ENCODE data around the gene ABHD17A. TPM values are rescaled to one million over a fixed set of nuclear protein-coding genes. Genes with fewer than 3 reads are reported as not detected.

Gene ABHD17A
- polyA plus RNA-seq, 1 of the 3 experiments (the other 2 are of a cell fraction), result 61.1 TPM

DNA sequence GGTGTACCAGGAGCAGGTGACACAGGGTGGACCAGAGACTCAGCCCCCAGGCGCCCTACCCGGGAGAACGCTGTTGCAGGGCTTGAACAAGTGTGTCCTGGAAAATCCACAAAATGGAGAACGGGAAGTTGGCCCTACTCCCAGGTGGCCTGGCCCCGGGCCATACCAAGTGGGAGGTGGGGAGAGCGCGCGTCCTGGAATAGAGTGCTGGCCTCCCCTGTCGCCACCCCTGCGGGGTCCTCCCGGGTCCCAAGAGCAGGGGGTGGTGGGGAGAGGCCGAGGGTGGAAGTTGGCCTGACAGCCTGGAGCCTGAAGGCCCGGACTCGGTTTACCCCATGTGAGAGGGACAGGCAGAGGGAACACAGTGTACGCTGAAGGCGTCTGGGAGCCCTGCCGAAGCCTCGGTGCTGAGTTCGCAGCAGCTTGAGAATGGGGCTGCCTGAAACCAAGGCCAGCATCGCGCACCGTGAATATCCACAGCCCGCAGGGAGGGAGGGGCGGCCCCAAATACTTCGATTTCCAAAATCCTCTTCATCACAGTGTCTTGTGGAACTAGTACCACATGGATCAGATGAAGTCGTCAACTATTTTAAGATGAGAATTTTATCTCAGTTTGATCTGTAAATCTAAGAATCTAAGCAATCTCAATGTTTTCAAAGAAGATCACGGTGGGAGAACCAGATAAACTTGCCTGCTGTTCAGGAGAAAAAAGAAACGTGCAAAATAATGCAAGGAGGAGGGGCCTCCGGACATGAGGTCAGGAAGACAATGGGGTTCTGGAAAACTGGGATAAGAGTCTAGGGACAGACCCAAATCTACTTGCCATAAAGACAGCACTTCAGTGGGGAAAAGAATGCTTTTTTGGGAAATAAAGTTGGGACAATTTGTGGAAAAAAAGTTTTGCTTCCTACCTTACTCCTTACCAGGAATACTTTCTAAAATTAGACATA is 11.5 kb downstream of the ABHD17A start (continued):
- TF ChIP-seq POLR2AphosphoS5 (IDR thresholded peaks at IDR 0.05; ENCODE audit: low read depth, low read length), result no peak

DNA sequence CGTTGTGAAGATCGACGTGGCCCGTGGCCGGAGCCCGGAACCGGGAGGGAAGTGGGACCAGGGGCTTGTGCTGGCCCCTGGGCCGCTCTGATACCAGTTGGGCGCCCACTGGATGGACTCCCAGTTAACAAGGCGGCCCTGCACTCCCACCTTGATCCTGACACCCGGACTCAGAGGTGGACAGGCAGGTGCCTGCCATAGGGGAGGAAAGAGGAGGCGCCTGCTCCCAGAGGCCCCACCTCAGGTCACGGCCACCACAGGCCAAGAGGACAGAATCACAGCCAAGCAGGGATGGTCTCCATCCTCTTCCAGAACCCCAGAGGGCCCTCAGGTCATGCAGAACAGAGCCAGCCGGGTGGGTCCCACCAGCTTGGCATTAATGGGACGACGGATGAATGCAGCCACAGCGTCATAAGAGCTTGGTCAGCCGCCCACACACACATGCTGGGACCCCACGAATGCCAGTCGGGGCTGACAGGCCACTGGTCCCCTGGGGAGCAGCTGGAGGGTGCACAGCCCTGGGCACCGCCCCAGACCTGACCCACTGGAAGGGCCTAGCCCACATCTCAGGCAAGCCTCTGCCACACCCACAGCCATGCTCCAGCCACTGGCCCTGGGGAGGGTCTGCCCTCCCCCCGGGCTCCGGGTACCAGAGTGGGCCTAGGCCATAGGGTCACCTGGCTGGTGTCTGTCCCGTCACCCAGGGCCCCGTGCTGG is 12.3 kb downstream of the ABHD17A start:
- Histone ChIP-seq H3K4me3 (ENCODE audit: low read depth in 2 of 2, low read length in 1 of 2) (peak overlapping the region; percentile 83 to 91; a peak in 3 of 4 replicates), H3K9ac (peak overlapping the region; percentile 80; the same call in 1 of the 2 replicates), H2AFZ (ENCODE audit: low read depth) (no peak overlapping the region), H4K20me1 (ENCODE audit: insufficient read depth) (peaks cover 12% of the 10 kb centered on the region), H3K79me2 (ENCODE audit: insufficient read depth) (peaks cover 74% of the 10 kb centered on the region), H3K36me3 (replicated peaks in 1 of 2; ENCODE audit: control insufficient read depth in 1 of 2, insufficient read depth in 2 of 2, low read length in 1 of 2) (peaks cover 3 to 9% of the 10 kb centered on the region in 2 experiments), H3K27ac (ENCODE audit: low read depth in 2 of 2, low read length in 1 of 2) (peak overlapping the region in 1 of 2 experiments; percentile 87; a peak in 2 of 4 replicates), H3K4me1 (ENCODE audit: control insufficient read depth in 1 of 2, insufficient read depth in 2 of 2, low read depth in 1 of 2, low read length in 1 of 2) (peaks cover 16 to 26% of the 10 kb centered on the region in 2 experiments), H3K9me2 (no peaks in the 10 kb centered on the region), H3K9me3 (no peaks in the 10 kb centered on the region), H3K27me3 (ENCODE audit: insufficient read depth) (no peaks in the 10 kb centered on the region), H3K4me2 (peak overlapping the region; percentile 84), H3F3A (replicated peaks; ENCODE audit: insufficient read depth) (peaks cover 25% of the 10 kb centered on the region)
- WGBS (ENCODE audit: low lambda C conversion rate), result 100% methylated on average over 7 of the region's 25 CpGs
- ChIA-PET CTCF (interaction anchor here (0.9 to 1.1 kb wide), 2 partner anchors 35 to 196 kb away, joined by 3 read pairs; no protein-coding TSS in a partner anchor), POLR2A (no interaction called here)
- DNase-seq, result no peak
- TF ChIP-seq PBX3 (IDR thresholded peaks at IDR 0.05) (no peak), MXI1 (IDR thresholded peaks at IDR 0.05; ENCODE audit: low read depth, low read length) (no peak), FOXJ3 (CRISPR knock-in tag; IDR thresholded peaks at IDR 0.05) (no peak), FOSL2 (IDR thresholded peaks at IDR 0.05; ENCODE audit: borderline replicate concordance, low read depth) (no peak), SMC3 (IDR thresholded peaks at IDR 0.05; ENCODE audit: low read depth, low read length) (no peak), REST (IDR thresholded peaks at IDR 0.05; ENCODE audit: low read depth, low read length) (no peak), MEF2A (IDR thresholded peaks at IDR 0.05; ENCODE audit: borderline replicate concordance, low read depth) (no peak), RXRA (IDR thresholded peaks at IDR 0.05; ENCODE audit: borderline replicate concordance, low read depth) (no peak), SIN3A (IDR thresholded peaks at IDR 0.05; ENCODE audit: borderline replicate concordance, low read depth, low read length) (no peak), RFX5 (IDR thresholded peaks at IDR 0.05; ENCODE audit: low read length) (no peak), CTCF (IDR thresholded peaks at IDR 0.05) (no peak), ELF1 (IDR thresholded peaks at IDR 0.05) (no peak)
- TF ChIP-seq, protein P1, sequence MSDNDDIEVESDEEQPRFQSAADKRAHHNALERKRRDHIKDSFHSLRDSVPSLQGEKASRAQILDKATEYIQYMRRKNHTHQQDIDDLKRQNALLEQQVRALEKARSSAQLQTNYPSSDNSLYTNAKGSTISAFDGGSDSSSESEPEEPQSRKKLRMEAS (IDR thresholded peaks at IDR 0.05; ENCODE audit: low read depth), result no peak
